Measurements from ENCODE around the gene OR5K4. TPM values are rescaled to one million over a fixed set of nuclear protein-coding genes. Genes with fewer than 3 reads are reported as not detected.

OR5K4 gene
- total RNA-seq, 6 donors from 2014 or later: not detected

- H3K4me1 ChIP-seq: no peaks in the 10 kb centered on the region
- no peak overlapping the region for H3K27ac ChIP-seq
- ATAC-seq (ENCODE audit: low FRiP score in 2 of 2) (no peak), DNase-seq (no peak)
- H3K36me3 ChIP-seq: no peaks in the 10 kb centered on the region
- 75 to 88% methylated on average over 1 of the region's 1 CpG for WGBS, 2 donors
- H3K9me3 ChIP-seq: peaks cover 0 to 15% (median 5%) of the 10 kb centered on the region in 4 donors
- TF ChIP-seq, protein P1, sequence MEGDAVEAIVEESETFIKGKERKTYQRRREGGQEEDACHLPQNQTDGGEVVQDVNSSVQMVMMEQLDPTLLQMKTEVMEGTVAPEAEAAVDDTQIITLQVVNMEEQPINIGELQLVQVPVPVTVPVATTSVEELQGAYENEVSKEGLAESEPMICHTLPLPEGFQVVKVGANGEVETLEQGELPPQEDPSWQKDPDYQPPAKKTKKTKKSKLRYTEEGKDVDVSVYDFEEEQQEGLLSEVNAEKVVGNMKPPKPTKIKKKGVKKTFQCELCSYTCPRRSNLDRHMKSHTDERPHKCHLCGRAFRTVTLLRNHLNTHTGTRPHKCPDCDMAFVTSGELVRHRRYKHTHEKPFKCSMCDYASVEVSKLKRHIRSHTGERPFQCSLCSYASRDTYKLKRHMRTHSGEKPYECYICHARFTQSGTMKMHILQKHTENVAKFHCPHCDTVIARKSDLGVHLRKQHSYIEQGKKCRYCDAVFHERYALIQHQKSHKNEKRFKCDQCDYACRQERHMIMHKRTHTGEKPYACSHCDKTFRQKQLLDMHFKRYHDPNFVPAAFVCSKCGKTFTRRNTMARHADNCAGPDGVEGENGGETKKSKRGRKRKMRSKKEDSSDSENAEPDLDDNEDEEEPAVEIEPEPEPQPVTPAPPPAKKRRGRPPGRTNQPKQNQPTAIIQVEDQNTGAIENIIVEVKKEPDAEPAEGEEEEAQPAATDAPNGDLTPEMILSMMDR (IDR thresholded peaks at IDR 0.05): no peak
- no peak for TF ChIP-seq POLR2A (IDR thresholded peaks at IDR 0.05)
- no peak for TF ChIP-seq POLR2AphosphoS5 (IDR thresholded peaks at IDR 0.05)
- no peak for TF ChIP-seq EP300 (IDR thresholded peaks at IDR 0.05)
- no peaks in the 10 kb centered on the region for H3K27me3 ChIP-seq
- no peak overlapping the region for H3K4me3 ChIP-seq
Observed at GRCh38 chr3:98359993-98360675, 6.5 kb downstream of the OR5K4 start.

DNA sequence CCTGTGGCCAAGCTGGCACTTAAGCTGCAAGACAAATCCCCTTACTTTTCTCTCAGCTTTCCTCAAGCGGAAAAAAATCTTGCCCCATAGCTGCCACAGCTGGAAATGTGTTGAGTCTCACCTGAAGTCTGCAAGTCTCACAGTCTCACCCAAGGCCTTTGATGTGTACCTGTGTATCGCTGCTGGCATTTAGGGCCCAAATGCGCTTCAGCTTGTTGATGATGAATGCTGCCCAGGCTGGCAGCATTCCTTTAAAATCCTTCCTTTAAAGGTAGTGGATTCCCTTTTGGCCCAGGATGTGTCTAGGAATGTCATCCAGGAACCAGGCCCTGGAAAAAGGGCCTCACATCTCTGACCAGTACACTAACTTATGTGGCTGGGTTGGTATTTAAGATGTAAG lies 7.0 kb downstream of the OR5K4 start:
- DNase-seq (no peak), ATAC-seq (ENCODE audit: low FRiP score in 2 of 2) (no peak)
- TF ChIP-seq, protein P1 (IDR thresholded peaks at IDR 0.05): no peak
- TF ChIP-seq EP300 (IDR thresholded peaks at IDR 0.05) (no peak), POLR2A (IDR thresholded peaks at IDR 0.05) (no peak), POLR2AphosphoS5 (IDR thresholded peaks at IDR 0.05) (no peak)
- Histone ChIP-seq H3K27me3 (no peaks in the 10 kb centered on the region), H3K27ac (no peak overlapping the region), H3K4me1 (no peaks in the 10 kb centered on the region), H3K36me3 (no peaks in the 10 kb centered on the region), H3K9me3 (peaks cover 0 to 15% (median 5%) of the 10 kb centered on the region in 4 donors), H3K4me3 (no peak overlapping the region)
- WGBS, 2 donors: 94 to 98% methylated on average over 3 of the region's 3 CpGs

- no peak for ATAC-seq (ENCODE audit: low FRiP score in 2 of 2)
- Histone ChIP-seq H3K4me1 (no peaks in the 10 kb centered on the region), H3K4me3 (no peak overlapping the region), H3K36me3 (no peaks in the 10 kb centered on the region), H3K9me3 (peaks cover 0 to 15% (median 5%) of the 10 kb centered on the region in 4 donors), H3K27me3 (no peaks in the 10 kb centered on the region), H3K27ac (no peak overlapping the region)
- DNase-seq: no peak
- 79 to 82% methylated on average over 2 of the region's 2 CpGs for WGBS, 2 donors
- TF ChIP-seq EP300 (IDR thresholded peaks at IDR 0.05): no peak
- TF ChIP-seq POLR2AphosphoS5 (IDR thresholded peaks at IDR 0.05): no peak
- TF ChIP-seq, protein P1 (IDR thresholded peaks at IDR 0.05): no peak
- TF ChIP-seq POLR2A (IDR thresholded peaks at IDR 0.05): no peak
Observed at GRCh38 chr3:98361289-98361688, 7.6 kb downstream of the OR5K4 start.

DNA sequence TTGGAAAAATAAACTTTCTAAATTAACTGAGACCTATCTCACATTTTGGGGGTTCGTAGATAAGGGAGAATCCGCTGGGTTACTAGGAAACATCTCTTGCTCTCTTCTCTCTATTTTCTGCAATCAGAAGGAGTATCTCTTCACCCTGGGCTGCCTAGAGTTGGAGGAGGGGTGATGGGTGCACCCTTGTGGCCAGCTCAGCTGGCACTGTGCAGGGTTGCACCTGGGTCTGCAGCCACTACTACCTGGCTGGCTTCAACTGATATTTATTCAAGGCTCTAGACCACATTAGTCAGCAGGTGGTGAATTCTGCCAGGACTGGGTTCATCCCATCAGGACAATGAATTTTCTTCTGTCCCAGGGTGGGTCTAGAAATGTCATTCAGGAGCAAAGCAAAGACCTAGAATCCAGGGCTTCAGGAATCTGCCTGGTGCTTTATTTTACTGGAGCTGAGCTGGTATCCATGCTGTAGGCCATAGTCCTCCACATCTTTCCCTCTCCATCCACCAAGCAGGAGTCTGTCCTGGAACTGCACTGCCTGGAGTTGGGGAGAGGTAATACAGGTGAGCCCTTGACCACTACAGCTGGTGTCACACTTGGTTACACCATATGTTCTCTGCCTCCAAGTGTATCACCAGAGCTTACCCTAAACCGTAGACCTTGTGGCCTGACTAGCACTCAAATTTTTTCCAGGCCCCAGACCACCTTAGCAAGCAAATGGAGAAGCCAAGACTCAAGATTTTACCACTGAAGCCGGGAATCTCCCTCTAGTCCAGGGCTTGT lies 14.0 kb downstream of the OR5K4 start:
- Histone ChIP-seq H3K36me3 (no peaks in the 10 kb centered on the region), H3K27ac (no peak overlapping the region), H3K4me3 (no peak overlapping the region), H3K4me1 (no peaks in the 10 kb centered on the region), H3K9me3 (no peaks in the 10 kb centered on the region), H3K27me3 (no peaks in the 10 kb centered on the region)
- ATAC-seq (ENCODE audit: low FRiP score in 2 of 2) (peak in 1 of 2 donors; percentile 66), DNase-seq (no peak)
- TF ChIP-seq, protein P1 (IDR thresholded peaks at IDR 0.05): no peak
- TF ChIP-seq POLR2A (IDR thresholded peaks at IDR 0.05): no peak
- TF ChIP-seq POLR2AphosphoS5 (IDR thresholded peaks at IDR 0.05): no peak
- TF ChIP-seq EP300 (IDR thresholded peaks at IDR 0.05): no peak
- WGBS, 2 donors: 72 to 80% methylated on average over 4 of the region's 4 CpGs
